WTC11 (cell line): ENCODE measurements around the gene HDAC10. TPM values are rescaled to one million over a fixed set of nuclear protein-coding genes. Genes with fewer than 3 reads are reported as not detected.
A peak's percentile ranks its signal among the peaks of the same experiment; 100 is the strongest.

ENCODE experiments used
- ATAC-seq: fragments of 200-7000 bp; cut with Tn5 transposase; 2 replicates; pipeline ENCODE4 v1.10.0; 2021; ENCODE audit warnings: mild to moderate bottlenecking, moderate library complexity
- CTCF ChIA-PET: fragments of 300-600 bp; sonication (Branson Sonifier 250); formaldehyde crosslinking; loops from one replicate; lab custom pipeline; 2021; ENCODE audit warnings: antibody characterized with exemption; lab: Charles Lee
- POLR2A ChIA-PET: fragments of 350-600 bp; sonication (Branson Sonifier 250); formaldehyde crosslinking; loops from one replicate; lab custom pipeline; 2021; ENCODE audit warnings: antibody characterized with exemption; lab: Charles Lee
- DNase-seq: peaks from one replicate; pipeline ENCODE4 v3.0.0; 2021; ENCODE audit warnings: low spot score
- H3K27ac Mint-ChIP-seq: 2 replicates; pipeline ENCODE4 v1.8.0; 2021; ENCODE audit warnings: mixed read lengths
- H3K27me3 Mint-ChIP-seq: 2 replicates; pipeline ENCODE4 v1.8.0; 2021; ENCODE audit warnings: low read depth, mild to moderate bottlenecking, moderate library complexity, mixed read lengths
- H3K36me3 Mint-ChIP-seq: 2 replicates; pipeline ENCODE4 v1.8.0; 2021; ENCODE audit warnings: mixed read lengths
- H3K4me1 Mint-ChIP-seq: 2 replicates; pipeline ENCODE4 v1.8.0; 2022; ENCODE audit warnings: mixed read lengths
- H3K4me3 Mint-ChIP-seq: 2 replicates; pipeline ENCODE4 v1.8.0; 2021; ENCODE audit warnings: mild to moderate bottlenecking, moderate library complexity, mixed read lengths
- H3K9me3 Mint-ChIP-seq: 2 replicates; pipeline ENCODE4 v1.8.0; 2021; ENCODE audit warnings: mixed read lengths
- ATF1 ChIP-seq: sonication (generic); formaldehyde crosslinking; IDR thresholded peaks from 2 replicates; pipeline ENCODE4 v1.8.1; 2023; ENCODE audit warnings: mild to moderate bottlenecking, moderate library complexity, missing genetic modification reagents
- CREB1 ChIP-seq: sonication (generic); formaldehyde crosslinking; IDR thresholded peaks from 2 replicates; pipeline ENCODE4 v1.8.0; 2023; ENCODE audit warnings: mild to moderate bottlenecking, missing genetic modification reagents
- ESRRA ChIP-seq: sonication (generic); formaldehyde crosslinking; IDR thresholded peaks from 2 replicates; pipeline ENCODE4 v1.8.1; 2022; ENCODE audit warnings: mild to moderate bottlenecking, missing genetic modification reagents, borderline replicate concordance
- GABPB1 ChIP-seq: sonication (generic); formaldehyde crosslinking; IDR thresholded peaks from 2 replicates; pipeline ENCODE4 v1.8.1; 2023; ENCODE audit warnings: mild to moderate bottlenecking, missing genetic modification reagents
- IRF2 ChIP-seq: sonication (generic); formaldehyde crosslinking; IDR thresholded peaks from 2 replicates; pipeline ENCODE4 v1.8.0; 2022; ENCODE audit warnings: low read depth, missing genetic modification reagents, borderline replicate concordance
- JAZF1 ChIP-seq: fragments of 250-450 bp; sonication (Bioruptor Pico); IDR thresholded peaks from 2 replicates; pipeline ENCODE4 v1.9.0; 2021; ENCODE audit warnings: moderate library complexity, mild to moderate bottlenecking, inconsistent platforms
- KAT7 ChIP-seq: sonication (generic); formaldehyde crosslinking; IDR thresholded peaks from 2 replicates; pipeline ENCODE4 v1.8.1; 2023; ENCODE audit warnings: missing genetic modification reagents, mild to moderate bottlenecking, borderline replicate concordance
- MYBL2 ChIP-seq: sonication (generic); formaldehyde crosslinking; IDR thresholded peaks from 2 replicates; pipeline ENCODE4 v1.8.1; 2023; ENCODE audit warnings: mild to moderate bottlenecking, moderate library complexity, missing genetic modification reagents
- NFE2L1 ChIP-seq: sonication (generic); formaldehyde crosslinking; IDR thresholded peaks from 2 replicates; pipeline ENCODE4 v1.8.1; 2023; ENCODE audit warnings: missing genetic modification reagents
- NR2C2 ChIP-seq: sonication (generic); formaldehyde crosslinking; IDR thresholded peaks from 2 replicates; pipeline ENCODE4 v1.8.0; 2022; ENCODE audit warnings: mild to moderate bottlenecking, missing genetic modification reagents
- NR3C1 ChIP-seq: sonication (generic); formaldehyde crosslinking; conservative IDR thresholded peaks from 2 replicates; pipeline ENCODE4 v1.8.1; 2023; ENCODE audit warnings: low read depth, mild to moderate bottlenecking, missing genetic modification reagents
- SMAD3 ChIP-seq: sonication (generic); formaldehyde crosslinking; IDR thresholded peaks from 2 replicates; pipeline ENCODE4 v1.8.0; 2022; ENCODE audit warnings: missing genetic modification reagents, mild to moderate bottlenecking, borderline replicate concordance
- SOX15 ChIP-seq: fragments of 250-450 bp; sonication (Bioruptor Pico); IDR thresholded peaks from 2 replicates; pipeline ENCODE4 v1.9.0; 2021; ENCODE audit warnings: mild to moderate bottlenecking
- SP1 ChIP-seq: sonication (generic); formaldehyde crosslinking; conservative IDR thresholded peaks from 2 replicates; pipeline ENCODE4 v1.8.1; 2022; ENCODE audit warnings: missing genetic modification reagents
- ZBTB21 ChIP-seq: sonication (generic); formaldehyde crosslinking; IDR thresholded peaks from 2 replicates; pipeline ENCODE4 v1.8.1; 2023; ENCODE audit warnings: mild to moderate bottlenecking, missing genetic modification reagents, borderline replicate concordance
- ZNF121 ChIP-seq: sonication (generic); formaldehyde crosslinking; IDR thresholded peaks from 2 replicates; pipeline ENCODE4 v1.8.0; 2023; ENCODE audit warnings: missing genetic modification reagents
- ZNF138 ChIP-seq: sonication (generic); formaldehyde crosslinking; conservative IDR thresholded peaks from 2 replicates; pipeline ENCODE4 v1.8.1; 2022; ENCODE audit warnings: mild to moderate bottlenecking, moderate library complexity, missing genetic modification reagents
- ZNF396 ChIP-seq: fragments of 250-450 bp; sonication (Bioruptor Pico); IDR thresholded peaks from 2 replicates; pipeline ENCODE4 v1.8.0; 2021; ENCODE audit warnings: mild to moderate bottlenecking, moderate library complexity, borderline replicate concordance
- ZNF671 ChIP-seq: fragments of 250-450 bp; sonication (Bioruptor Pico); IDR thresholded peaks from 2 replicates; pipeline ENCODE4 v1.8.0; 2021; ENCODE audit warnings: mild to moderate bottlenecking
- total RNA-seq: library from RNA; stranded (reverse); gene quantifications from 3 replicates; pipeline ENCODE4 v1.2.3, GENCODE V29; 2021
- TF ChIP-seq, protein P1 (sequence below): sonication (generic); formaldehyde crosslinking; IDR thresholded peaks from 2 replicates; pipeline ENCODE4 v1.8.0; 2023; ENCODE audit warnings: missing genetic modification reagents
- TF ChIP-seq, protein P2 (sequence below): sonication (generic); formaldehyde crosslinking; IDR thresholded peaks from 2 replicates; pipeline ENCODE4 v1.8.0; 2022; ENCODE audit warnings: missing genetic modification reagents

The HDAC10 gene
- total RNA-seq, 1 experiment from 2014 or later, result 40.9 TPM

DNA sequence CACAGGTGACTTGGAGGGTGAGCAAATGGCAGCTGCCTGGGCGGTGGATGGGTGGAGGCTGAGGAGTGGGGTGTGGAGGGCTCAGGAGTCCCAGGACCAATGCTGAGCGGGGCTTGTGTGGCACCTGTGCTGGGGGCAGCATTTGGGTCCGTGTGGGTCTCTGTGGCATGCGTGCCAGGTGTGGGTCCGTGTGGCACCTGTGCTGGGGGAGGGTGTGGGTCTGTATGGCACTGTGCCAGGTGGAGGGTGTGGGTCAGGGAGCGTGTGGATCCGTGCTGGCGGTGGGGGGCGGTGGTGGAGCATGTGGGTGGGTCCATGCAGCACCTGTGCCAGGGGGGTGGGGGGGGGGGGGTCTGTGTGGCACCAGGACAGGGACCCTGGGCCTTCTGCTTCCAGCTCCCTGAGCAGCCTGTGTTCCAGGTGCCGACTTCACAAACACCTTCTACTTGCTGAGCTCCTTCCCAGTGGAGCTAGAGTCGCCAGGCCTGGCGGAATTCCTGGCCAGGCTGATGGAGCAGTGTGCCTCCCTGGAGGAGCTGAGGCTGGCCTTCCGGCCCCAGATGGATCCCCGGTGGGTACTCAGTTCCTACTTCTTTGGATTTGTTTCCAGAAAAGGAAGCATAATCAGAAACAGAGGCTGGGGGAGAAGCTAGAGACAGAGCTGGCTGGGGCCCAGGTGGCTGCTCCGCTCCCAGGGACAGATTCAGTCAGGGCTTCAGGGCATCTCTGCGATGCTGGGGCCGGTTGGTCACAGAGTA lies 35.6 kb downstream of the HDAC10 start (continued):
- TF ChIP-seq, protein P1, sequence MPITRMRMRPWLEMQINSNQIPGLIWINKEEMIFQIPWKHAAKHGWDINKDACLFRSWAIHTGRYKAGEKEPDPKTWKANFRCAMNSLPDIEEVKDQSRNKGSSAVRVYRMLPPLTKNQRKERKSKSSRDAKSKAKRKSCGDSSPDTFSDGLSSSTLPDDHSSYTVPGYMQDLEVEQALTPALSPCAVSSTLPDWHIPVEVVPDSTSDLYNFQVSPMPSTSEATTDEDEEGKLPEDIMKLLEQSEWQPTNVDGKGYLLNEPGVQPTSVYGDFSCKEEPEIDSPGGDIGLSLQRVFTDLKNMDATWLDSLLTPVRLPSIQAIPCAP (CRISPR knock-in tag), result no peak
- TF ChIP-seq CREB1 (CRISPR knock-in tag) (no peak), GABPB1 (CRISPR knock-in tag) (no peak), ZNF121 (CRISPR knock-in tag) (no peak), NFE2L1 (CRISPR knock-in tag) (no peak), KAT7 (CRISPR knock-in tag) (no peak)

DNA sequence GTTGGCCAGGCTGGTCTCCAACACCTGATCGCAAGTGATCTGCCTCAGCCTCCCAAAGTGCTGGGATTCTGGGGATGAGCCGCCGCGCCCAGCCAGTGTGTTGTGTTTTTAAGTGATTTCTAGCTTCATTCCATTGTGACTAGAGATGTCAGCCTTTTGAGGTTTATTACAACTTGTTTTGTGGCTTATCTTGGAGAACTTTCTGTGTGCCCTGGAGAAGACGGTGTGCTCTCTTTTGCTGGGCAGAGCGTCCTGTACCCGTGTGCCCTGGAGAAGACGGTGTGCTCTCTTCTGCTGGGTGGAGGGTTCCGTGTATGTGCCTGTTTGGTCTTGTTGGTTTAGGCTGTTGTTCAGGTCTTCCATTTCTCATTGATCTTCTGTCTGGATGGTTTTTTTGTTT lies 37.8 kb downstream of the HDAC10 start:
- Mint-ChIP-seq H3K4me1 (no peaks in the 10 kb centered on the region), H3K36me3 (peaks cover 55% of the 10 kb centered on the region), H3K9me3 (no peaks in the 10 kb centered on the region), H3K4me3 (no peak overlapping the region), H3K27me3 (no peaks in the 10 kb centered on the region)
- no peak for DNase-seq
- ChIA-PET CTCF (no interaction called here), POLR2A (no interaction called here)
- no peak for TF ChIP-seq SMAD3 (CRISPR knock-in tag)
- TF ChIP-seq ATF1 (CRISPR knock-in tag), result no peak
- no peak for TF ChIP-seq ESRRA (CRISPR knock-in tag)
- TF ChIP-seq ZNF396 (CRISPR knock-in tag), result no peak
- no peak for TF ChIP-seq SP1 (CRISPR knock-in tag)
- TF ChIP-seq SOX15 (CRISPR knock-in tag), result no peak
- TF ChIP-seq JAZF1 (CRISPR knock-in tag), result no peak
- TF ChIP-seq ZNF138 (CRISPR knock-in tag), result no peak
- no peak for TF ChIP-seq ZBTB21 (CRISPR knock-in tag)
- TF ChIP-seq IRF2 (CRISPR knock-in tag), result no peak
- TF ChIP-seq, all 79 proteins: peak for 0
- no peak for ATAC-seq
- H3K27ac Mint-ChIP-seq, result peak overlapping the region; percentile 32; the same call in 1 of the 2 replicates

DNA sequence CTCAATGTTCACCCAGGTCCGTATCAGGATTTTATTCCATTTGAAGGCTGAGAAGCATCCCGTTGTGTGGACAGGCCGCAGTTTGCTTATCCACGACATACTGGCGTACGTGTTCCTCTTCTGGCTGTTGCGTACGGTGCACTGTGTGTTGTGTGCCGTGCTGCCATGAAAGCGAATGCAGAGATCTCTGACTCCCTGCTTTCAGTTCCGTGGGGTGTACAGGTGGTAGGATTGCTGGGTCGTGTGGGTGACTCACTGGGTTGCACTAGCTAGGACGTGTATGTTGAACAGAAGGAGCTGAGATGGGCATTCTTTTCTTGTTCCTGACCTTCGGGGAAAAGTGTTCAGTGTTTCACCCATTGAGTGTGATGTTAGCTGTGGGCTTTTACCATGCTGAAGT lies 39.9 kb downstream of the HDAC10 start:
- H3K27me3 Mint-ChIP-seq, result no peaks in the 10 kb centered on the region
- H3K4me1 Mint-ChIP-seq, result no peaks in the 10 kb centered on the region
- H3K4me3 Mint-ChIP-seq, result no peak overlapping the region
- DNase-seq (no peak), ATAC-seq (no peak)
- ChIA-PET CTCF (interaction anchor here (0.5 kb wide), 1 partner anchor 73 kb away, joined by 3 read pairs; no protein-coding TSS in a partner anchor), POLR2A (no interaction called here)
- TF ChIP-seq NR3C1 (no peak), ZNF671 (CRISPR knock-in tag) (no peak), SP1 (CRISPR knock-in tag) (no peak), NR2C2 (CRISPR knock-in tag) (no peak)
- TF ChIP-seq, protein P1 (CRISPR knock-in tag), result no peak
- no peak overlapping the region for H3K27ac Mint-ChIP-seq
- H3K9me3 Mint-ChIP-seq, result no peaks in the 10 kb centered on the region
- peaks cover 47% of the 10 kb centered on the region for H3K36me3 Mint-ChIP-seq

DNA sequence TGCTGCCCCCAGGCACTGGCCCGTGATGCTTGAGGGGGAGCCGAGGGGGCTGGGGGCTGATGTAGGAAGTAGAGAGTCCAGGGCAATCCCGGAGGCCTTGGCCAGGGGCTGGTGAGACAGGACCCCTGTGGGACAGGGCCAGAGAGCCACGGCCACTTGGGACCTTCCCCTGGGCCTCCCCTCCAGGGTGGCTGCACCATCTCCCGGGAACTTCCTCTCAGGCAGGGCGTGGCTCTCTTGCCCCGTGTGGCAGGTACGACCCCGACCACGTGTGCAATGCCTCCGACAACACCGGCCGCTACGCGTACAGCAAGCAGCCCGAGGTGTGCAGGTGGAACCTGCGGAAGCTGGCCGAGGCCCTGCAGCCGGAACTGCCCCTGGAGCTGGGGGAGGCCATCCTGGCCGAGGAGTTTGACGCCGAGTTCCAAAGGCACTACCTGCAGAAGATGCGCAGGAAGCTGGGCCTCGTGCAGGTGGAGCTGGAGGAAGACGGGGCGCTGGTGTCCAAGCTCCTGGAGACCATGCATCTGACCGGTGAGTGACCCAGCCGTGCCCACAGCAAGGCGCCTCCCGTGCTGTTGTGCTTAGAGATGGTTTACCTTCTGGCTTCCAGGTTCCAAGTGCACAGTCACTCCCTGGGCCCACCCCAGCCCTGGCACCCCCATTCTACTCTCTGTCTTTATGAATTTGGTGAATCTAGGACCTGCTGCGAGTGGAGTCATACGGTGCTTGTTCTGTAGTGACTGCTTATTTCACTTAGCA lies 40.5 kb downstream of the HDAC10 start:
- CTCF ChIA-PET, result interaction anchor here (0.5 kb wide), 1 partner anchor 72 kb away, joined by 3 read pairs; no protein-coding TSS in a partner anchor

More for the DNA sequence above, 40.5 kb downstream of the HDAC10 start:
- H3K4me1 Mint-ChIP-seq, result no peaks in the 10 kb centered on the region
- DNase-seq (no peak), ATAC-seq (no peak)
- H3K9me3 Mint-ChIP-seq, result no peaks in the 10 kb centered on the region
- no peak for TF ChIP-seq MYBL2 (CRISPR knock-in tag)
- TF ChIP-seq, protein P2, sequence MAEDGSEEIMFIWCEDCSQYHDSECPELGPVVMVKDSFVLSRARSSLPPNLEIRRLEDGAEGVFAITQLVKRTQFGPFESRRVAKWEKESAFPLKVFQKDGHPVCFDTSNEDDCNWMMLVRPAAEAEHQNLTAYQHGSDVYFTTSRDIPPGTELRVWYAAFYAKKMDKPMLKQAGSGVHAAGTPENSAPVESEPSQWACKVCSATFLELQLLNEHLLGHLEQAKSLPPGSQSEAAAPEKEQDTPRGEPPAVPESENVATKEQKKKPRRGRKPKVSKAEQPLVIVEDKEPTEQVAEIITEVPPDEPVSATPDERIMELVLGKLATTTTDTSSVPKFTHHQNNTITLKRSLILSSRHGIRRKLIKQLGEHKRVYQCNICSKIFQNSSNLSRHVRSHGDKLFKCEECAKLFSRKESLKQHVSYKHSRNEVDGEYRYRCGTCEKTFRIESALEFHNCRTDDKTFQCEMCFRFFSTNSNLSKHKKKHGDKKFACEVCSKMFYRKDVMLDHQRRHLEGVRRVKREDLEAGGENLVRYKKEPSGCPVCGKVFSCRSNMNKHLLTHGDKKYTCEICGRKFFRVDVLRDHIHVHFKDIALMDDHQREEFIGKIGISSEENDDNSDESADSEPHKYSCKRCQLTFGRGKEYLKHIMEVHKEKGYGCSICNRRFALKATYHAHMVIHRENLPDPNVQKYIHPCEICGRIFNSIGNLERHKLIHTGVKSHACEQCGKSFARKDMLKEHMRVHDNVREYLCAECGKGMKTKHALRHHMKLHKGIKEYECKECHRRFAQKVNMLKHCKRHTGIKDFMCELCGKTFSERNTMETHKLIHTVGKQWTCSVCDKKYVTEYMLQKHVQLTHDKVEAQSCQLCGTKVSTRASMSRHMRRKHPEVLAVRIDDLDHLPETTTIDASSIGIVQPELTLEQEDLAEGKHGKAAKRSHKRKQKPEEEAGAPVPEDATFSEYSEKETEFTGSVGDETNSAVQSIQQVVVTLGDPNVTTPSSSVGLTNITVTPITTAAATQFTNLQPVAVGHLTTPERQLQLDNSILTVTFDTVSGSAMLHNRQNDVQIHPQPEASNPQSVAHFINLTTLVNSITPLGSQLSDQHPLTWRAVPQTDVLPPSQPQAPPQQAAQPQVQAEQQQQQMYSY (CRISPR knock-in tag), result 0 out of 2 replicates have a peak, but pooled peaks have one; percentile 12
- H3K36me3 Mint-ChIP-seq, result peaks cover 43% of the 10 kb centered on the region
- POLR2A ChIA-PET, result no interaction called here
- H3K27ac Mint-ChIP-seq, result no peak overlapping the region
- H3K27me3 Mint-ChIP-seq, result no peaks in the 10 kb centered on the region
- no peak overlapping the region for H3K4me3 Mint-ChIP-seq
